Measurements from ENCODE around the gene DBH.

DNA sequence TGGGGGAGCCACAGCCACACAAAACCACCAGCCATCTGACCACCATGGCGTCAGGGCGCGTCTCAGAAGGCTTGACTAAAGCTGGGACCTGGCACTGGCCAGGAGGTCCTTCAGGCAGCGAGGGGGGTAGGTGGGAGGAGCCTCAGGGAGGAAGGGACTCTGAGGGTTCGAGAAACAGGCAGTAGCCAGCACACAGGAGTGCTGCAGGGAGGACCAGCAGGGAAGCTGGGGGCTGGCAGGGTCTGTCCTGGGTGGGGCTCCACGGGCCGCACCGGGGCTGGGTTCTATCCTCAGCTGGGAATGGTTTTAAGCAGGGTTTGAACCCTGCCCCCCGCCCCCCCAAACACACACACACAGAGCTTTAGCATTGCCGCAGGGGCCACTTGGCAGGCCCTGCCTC lies 34.4 kb upstream of the DBH start:
- TF ChIP-seq, protein P1, sequence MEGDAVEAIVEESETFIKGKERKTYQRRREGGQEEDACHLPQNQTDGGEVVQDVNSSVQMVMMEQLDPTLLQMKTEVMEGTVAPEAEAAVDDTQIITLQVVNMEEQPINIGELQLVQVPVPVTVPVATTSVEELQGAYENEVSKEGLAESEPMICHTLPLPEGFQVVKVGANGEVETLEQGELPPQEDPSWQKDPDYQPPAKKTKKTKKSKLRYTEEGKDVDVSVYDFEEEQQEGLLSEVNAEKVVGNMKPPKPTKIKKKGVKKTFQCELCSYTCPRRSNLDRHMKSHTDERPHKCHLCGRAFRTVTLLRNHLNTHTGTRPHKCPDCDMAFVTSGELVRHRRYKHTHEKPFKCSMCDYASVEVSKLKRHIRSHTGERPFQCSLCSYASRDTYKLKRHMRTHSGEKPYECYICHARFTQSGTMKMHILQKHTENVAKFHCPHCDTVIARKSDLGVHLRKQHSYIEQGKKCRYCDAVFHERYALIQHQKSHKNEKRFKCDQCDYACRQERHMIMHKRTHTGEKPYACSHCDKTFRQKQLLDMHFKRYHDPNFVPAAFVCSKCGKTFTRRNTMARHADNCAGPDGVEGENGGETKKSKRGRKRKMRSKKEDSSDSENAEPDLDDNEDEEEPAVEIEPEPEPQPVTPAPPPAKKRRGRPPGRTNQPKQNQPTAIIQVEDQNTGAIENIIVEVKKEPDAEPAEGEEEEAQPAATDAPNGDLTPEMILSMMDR (IDR thresholded peaks at IDR 0.05; ENCODE audit: borderline replicate concordance, extremely low read depth, low read length, poor library complexity, severe bottlenecking) = no peak
- TF ChIP-seq EZH2 (IDR thresholded peaks at IDR 0.05; ENCODE audit: borderline replicate concordance, low read depth, low read length, severe bottlenecking) = no peak

Data from DND-41 (cell line).